ENCODE results near the gene NWD2. TPM values are rescaled to one million over a fixed set of nuclear protein-coding genes. Genes with fewer than 3 reads are reported as not detected.

NWD2 gene
- total RNA-seq, 2 donors from 2014 or later, result 0.07 to 0.08 TPM

- DNase-seq (ENCODE audit: low spot score), result no peak
- no peaks in the 10 kb centered on the region for H3K27me3 ChIP-seq
- no peaks in the 10 kb centered on the region for H3K9me3 ChIP-seq
- no peak for TF ChIP-seq CTCF (IDR thresholded peaks at IDR 0.05)
- H3K36me3 ChIP-seq, result no peaks in the 10 kb centered on the region
- H3K4me1 ChIP-seq, result no peaks in the 10 kb centered on the region
- no peak overlapping the region for H3K27ac ChIP-seq
- no peak overlapping the region for H3K4me3 ChIP-seq
Observed at GRCh38 chr4:37220685-37221084, 23.9 kb upstream of the NWD2 start.

GRCh38 chr4:37223732-37224131 is 20.8 kb upstream of the NWD2 start:
- no peak for TF ChIP-seq CTCF (IDR thresholded peaks at IDR 0.05)
- Histone ChIP-seq H3K27ac (no peak overlapping the region), H3K27me3 (no peaks in the 10 kb centered on the region), H3K36me3 (no peaks in the 10 kb centered on the region), H3K4me1 (no peaks in the 10 kb centered on the region), H3K4me3 (no peak overlapping the region), H3K9me3 (no peaks in the 10 kb centered on the region)
- no peak for DNase-seq (ENCODE audit: low spot score)

GRCh38 chr4:37224854-37225253 is 19.7 kb upstream of the NWD2 start:
- no peaks in the 10 kb centered on the region for H3K4me1 ChIP-seq
- H3K27ac ChIP-seq, result no peak overlapping the region
- no peaks in the 10 kb centered on the region for H3K36me3 ChIP-seq
- no peaks in the 10 kb centered on the region for H3K9me3 ChIP-seq
- no peak for TF ChIP-seq CTCF (IDR thresholded peaks at IDR 0.05)
- DNase-seq (ENCODE audit: low spot score), result no peak
- H3K4me3 ChIP-seq, result no peak overlapping the region
- no peaks in the 10 kb centered on the region for H3K27me3 ChIP-seq

- Histone ChIP-seq H3K27me3 (no peaks in the 10 kb centered on the region), H3K4me3 (no peak overlapping the region), H3K9me3 (no peaks in the 10 kb centered on the region), H3K36me3 (no peaks in the 10 kb centered on the region), H3K4me1 (no peaks in the 10 kb centered on the region), H3K27ac (no peak overlapping the region)
- no peak for DNase-seq (ENCODE audit: low spot score)
- TF ChIP-seq CTCF (IDR thresholded peaks at IDR 0.05), result no peak
Observed at GRCh38 chr4:37225778-37226177, 18.8 kb upstream of the NWD2 start.

GRCh38 chr4:37232315-37232714 is 12.2 kb upstream of the NWD2 start:
- no peaks in the 10 kb centered on the region for H3K4me1 ChIP-seq
- no peak overlapping the region for H3K27ac ChIP-seq
- TF ChIP-seq CTCF (IDR thresholded peaks at IDR 0.05), result no peak
- H3K4me3 ChIP-seq, result no peak overlapping the region
- DNase-seq (ENCODE audit: low spot score), result no peak
- H3K36me3 ChIP-seq, result no peaks in the 10 kb centered on the region
- no peaks in the 10 kb centered on the region for H3K27me3 ChIP-seq
- no peaks in the 10 kb centered on the region for H3K9me3 ChIP-seq

- Histone ChIP-seq H3K4me1 (no peaks in the 10 kb centered on the region), H3K36me3 (no peaks in the 10 kb centered on the region), H3K9me3 (no peaks in the 10 kb centered on the region), H3K27ac (no peak overlapping the region), H3K27me3 (no peaks in the 10 kb centered on the region), H3K4me3 (no peak overlapping the region)
- DNase-seq (ENCODE audit: low spot score), result no peak
- TF ChIP-seq CTCF (IDR thresholded peaks at IDR 0.05), result no peak
Observed at GRCh38 chr4:37236165-37236564, 8.4 kb upstream of the NWD2 start.
